ENCODE results near the gene FLT3.

Gene FLT3

GRCh38 chr13:28058866-28059613, 41.3 kb downstream of the FLT3 start:
- no peaks in the 10 kb centered on the region for H3K9me3 ChIP-seq (ENCODE audit: control insufficient read depth, insufficient read depth, low read depth, low read length)
- no peak for TF ChIP-seq MYNN (tag by site-specific recombination; IDR thresholded peaks at IDR 0.05; ENCODE audit: borderline replicate concordance)
- no peak for TF ChIP-seq ZNF404 (tag by site-specific recombination; IDR thresholded peaks at IDR 0.05)
- no peak for TF ChIP-seq ZNF155 (tag by site-specific recombination; IDR thresholded peaks at IDR 0.05)
- TF ChIP-seq ZNF423 (tag by site-specific recombination; IDR thresholded peaks at IDR 0.05), result no peak
- TF ChIP-seq CTCF (tag by site-specific recombination; IDR thresholded peaks at IDR 0.05), result peak; percentile 17; the same call in 1 of the 2 replicates
- TF ChIP-seq ZNF174 (tag by site-specific recombination; IDR thresholded peaks at IDR 0.05), result no peak
- no peak for TF ChIP-seq ZNF169 (tag by site-specific recombination; IDR thresholded peaks at IDR 0.05)
- TF ChIP-seq SALL2 (tag by site-specific recombination; IDR thresholded peaks at IDR 0.05; ENCODE audit: borderline replicate concordance), result no peak
- no peak for TF ChIP-seq ZNF529 (tag by site-specific recombination; IDR thresholded peaks at IDR 0.05; ENCODE audit: insufficient replicate concordance)
- peak; percentile 29; the same call in 1 of the 2 replicates for TF ChIP-seq ZNF654 (tag by site-specific recombination; IDR thresholded peaks at IDR 0.05; ENCODE audit: low read depth)
- H3K4me3 ChIP-seq (ENCODE audit: low read depth, low read length), result no peak overlapping the region
- POLR2A ChIA-PET, result no interaction called here
- no peak overlapping the region for H3K27ac ChIP-seq (ENCODE audit: extremely low read depth, low read depth, low read length)
- CTCF ChIA-PET, result interaction anchor here (0.7 to 1.4 kb wide), 2 partner anchors 74 to 565 kb away, joined by 3 to 4 read pairs; no protein-coding TSS in a partner anchor
- no peaks in the 10 kb centered on the region for H3K36me3 ChIP-seq (ENCODE audit: control insufficient read depth in 2 of 2, insufficient read depth in 1 of 2, low read length in 2 of 2)
- no peaks in the 10 kb centered on the region for H3K4me1 ChIP-seq (ENCODE audit: control insufficient read depth, insufficient read depth, low read length)

- H3K4me1 ChIP-seq (ENCODE audit: control insufficient read depth, insufficient read depth, low read length), result no peaks in the 10 kb centered on the region
- no peak overlapping the region for H3K4me3 ChIP-seq (ENCODE audit: low read depth, low read length)
- ChIA-PET POLR2A (no interaction called here), CTCF (no interaction called here)
- no peaks in the 10 kb centered on the region for H3K9me3 ChIP-seq (ENCODE audit: control insufficient read depth, insufficient read depth, low read depth, low read length)
- no peak for TF ChIP-seq ZNF830 (tag by site-specific recombination; IDR thresholded peaks at IDR 0.05; ENCODE audit: low read depth)
- TF ChIP-seq BCL11A (tag by site-specific recombination; IDR thresholded peaks at IDR 0.05; ENCODE audit: low read depth), result no peak
- no peak for TF ChIP-seq ZNF157 (tag by site-specific recombination; IDR thresholded peaks at IDR 0.05)
- no peak for TF ChIP-seq ZNF280C (tag by site-specific recombination; IDR thresholded peaks at IDR 0.05)
- no peak for TF ChIP-seq ZNF785 (tag by site-specific recombination; IDR thresholded peaks at IDR 0.05)
- TF ChIP-seq ZNF529 (tag by site-specific recombination; IDR thresholded peaks at IDR 0.05; ENCODE audit: insufficient replicate concordance), result no peak
- TF ChIP-seq YY1 (tag by site-specific recombination; IDR thresholded peaks at IDR 0.05), result no peak
- TF ChIP-seq ZEB2 (tag by site-specific recombination; IDR thresholded peaks at IDR 0.05), result no peak
- no peak for TF ChIP-seq KLF10 (tag by site-specific recombination; IDR thresholded peaks at IDR 0.05)
- no peak for TF ChIP-seq ZNF449 (tag by site-specific recombination; IDR thresholded peaks at IDR 0.05)
- no peak for TF ChIP-seq KLF17 (tag by site-specific recombination; IDR thresholded peaks at IDR 0.05)
- no peak for TF ChIP-seq ZNF362 (tag by site-specific recombination; IDR thresholded peaks at IDR 0.05)
- no peak for TF ChIP-seq HIC1 (tag by site-specific recombination; IDR thresholded peaks at IDR 0.05)
- no peak for TF ChIP-seq ZNF132 (tag by site-specific recombination; IDR thresholded peaks at IDR 0.05; ENCODE audit: borderline replicate concordance)
- H3K27ac ChIP-seq (ENCODE audit: extremely low read depth, low read depth, low read length), result no peak overlapping the region
- no peaks in the 10 kb centered on the region for H3K36me3 ChIP-seq (ENCODE audit: control insufficient read depth in 2 of 2, insufficient read depth in 1 of 2, low read length in 2 of 2)
Measured at GRCh38 chr13:28056970-28057712, 43.2 kb downstream of the FLT3 start.
